B cell (primary cell): ENCODE results near the gene CLDN6.

Experiments
- CTCF ChIP-seq: fragments of 200-600 bp; IDR thresholded peaks from one replicate; pipeline ENCODE4 v1.8.0; 2022; ENCODE audit warnings: antibody characterized with exemption, mild to moderate bottlenecking
- EZH2 ChIP-seq: IDR thresholded peaks from 2 replicates; pipeline ENCODE4 v1.6.1; 2012; ENCODE audit warnings: borderline replicate concordance, low read depth, mild to moderate bottlenecking, moderate library complexity, low read length; ENCODE audit not compliant: insufficient read depth, poor library complexity, severe bottlenecking

DNA sequence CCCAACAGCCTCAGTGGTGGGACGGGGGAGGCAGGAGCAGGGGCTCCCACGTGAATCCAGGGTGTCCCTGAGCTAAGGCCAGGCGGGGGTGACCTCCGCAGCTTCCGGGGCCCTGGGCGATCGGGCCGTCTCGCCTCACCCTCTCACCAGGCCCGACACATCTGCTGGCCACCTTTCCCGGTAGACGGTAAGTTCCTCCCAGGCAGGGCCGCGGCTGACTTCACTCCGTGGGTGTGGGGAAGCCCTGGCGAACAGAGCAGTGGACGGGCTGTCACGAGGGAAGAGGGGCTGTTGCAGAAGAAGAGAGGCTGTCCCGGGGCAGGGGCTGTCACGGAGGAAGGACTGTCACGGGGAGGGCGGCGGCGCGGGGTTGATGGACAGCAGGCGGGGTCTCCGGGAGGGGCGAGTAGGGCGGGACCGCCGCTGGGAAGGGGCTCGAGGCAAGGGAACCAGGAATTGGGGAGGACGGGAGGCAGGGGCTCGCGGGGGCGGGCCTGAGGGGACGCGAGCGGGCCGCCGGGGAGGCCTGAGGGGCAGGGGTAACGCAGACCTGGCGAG is 38.2 kb downstream of the CLDN6 start:
- TF ChIP-seq CTCF (no peak), EZH2 (no peak)
